HCT116 (cell line): ENCODE data around the gene ABCA9. TPM values are rescaled to one million over a fixed set of nuclear protein-coding genes. Genes with fewer than 3 reads are reported as not detected.

ENCODE experiments used
- ATAC-seq: fragments of 200-7000 bp; cut with Tn5 transposase; 2 replicates; pipeline ENCODE4 v1.9.1; 2020; ENCODE audit warnings: mild to moderate bottlenecking, moderate library complexity
- BruUV-seq: library from RNA; stranded (reverse); fragments of 400-500 nt; replicated peaks from 2 replicates; lab custom pipeline; 2021; lab: Mats Ljungman, UMichigan
- CTCF ChIA-PET: fragments of 300-600 bp; sonication (Branson Sonifier 250); formaldehyde crosslinking; loops from one replicate; lab custom pipeline; 2021; ENCODE audit warnings: antibody characterized with exemption; lab: Charles Lee
- POLR2A ChIA-PET: fragments of 300-600, 350-600 bp; sonication (Branson Sonifier 250); formaldehyde crosslinking; loops from one replicate; lab custom pipeline; 2021; ENCODE audit warnings: antibody characterized with exemption; lab: Charles Lee
- RAD21 ChIA-PET, 2 experiments: fragments of 300-600 bp; sonication (Branson Sonifier 250); formaldehyde crosslinking; loops; one replicate each; lab custom pipeline; 2023; ENCODE audit warnings: low total read pairs in 2 of 2; ENCODE audit not compliant: uncharacterized antibody in 2 of 2, unreplicated experiment in 2 of 2, low non-redundant PET in 1 of 2; lab: Charles Lee
- DNase-seq: peaks from one replicate; pipeline ENCODE4 v3.0.0-alpha.2; 2010; ENCODE audit warnings: low read depth, low spot score
- H2AFZ ChIP-seq: fragments of 200-600 bp; shearing (Covaris generic), sonication (generic); 2 replicates; pipeline ENCODE4 v1.6.1; 2017; ENCODE audit warnings: low read depth, mixed run types, mixed read lengths, antibody characterized with exemption, low read length; ENCODE audit not compliant: poor library complexity, severe bottlenecking
- H3K27ac ChIP-seq: 2 replicates; pipeline ENCODE4 v1.5.1; 2012; ENCODE audit warnings: low read depth, low read length
- H3K27me3 ChIP-seq: fragments of 200-600 bp; sonication (generic); 2 replicates; pipeline ENCODE4 v1.6.1; 2016; ENCODE audit warnings: mixed run types, low read length, mixed read lengths; ENCODE audit not compliant: insufficient read depth
- H3K36me3 ChIP-seq, 2 experiments: fragments of 200-500 bp in 1 of 2; fragments of 200-600 bp in 1 of 2; sonication (Bioruptor generic) in 1 of 2; sonication (generic) in 1 of 2; 2 replicates each; pipeline versions ENCODE4 v1.5.1 to v1.6.1; 2014 to 2016; ENCODE audit warnings: low read length in 2 of 2, inconsistent platforms in 1 of 2, mixed read lengths in 1 of 2, mixed run types in 1 of 2; ENCODE audit not compliant: insufficient read depth in 2 of 2, control insufficient read depth in 1 of 2
- H3K4me1 ChIP-seq, 2 experiments: fragments of 200-600 bp in 1 of 2; sonication (generic) in 1 of 2; 2 replicates each; pipeline versions ENCODE4 v1.5.1 to v1.6.1; 2012 to 2017; ENCODE audit warnings: low read length in 2 of 2, inconsistent platforms in 1 of 2, mild to moderate bottlenecking in 1 of 2, mixed read lengths in 1 of 2, mixed run types in 1 of 2, moderate library complexity in 1 of 2; ENCODE audit not compliant: insufficient read depth in 2 of 2, control insufficient read depth in 1 of 2
- H3K4me2 ChIP-seq: fragments of 200-600 bp; sonication (generic); 2 replicates; pipeline ENCODE4 v1.6.1; 2017; ENCODE audit warnings: mixed run types, low read length, mixed read lengths
- H3K4me3 ChIP-seq, 2 experiments: fragments of 200-600 bp in 1 of 2; sonication (generic) in 1 of 2; replicated peaks in 1 of 2; 2 replicates each; pipeline ENCODE4 v1.5.1; 2011 to 2016; ENCODE audit warnings: low read length in 2 of 2, control low read depth in 1 of 2, low read depth in 1 of 2, mild to moderate bottlenecking in 1 of 2, mixed read lengths in 1 of 2, mixed run types in 1 of 2
- H3K79me2 ChIP-seq: fragments of 200-600 bp; sonication (generic); 2 replicates; pipeline ENCODE4 v1.6.1; 2017; ENCODE audit warnings: mild to moderate bottlenecking, mixed run types, low read length, moderate library complexity, mixed read lengths; ENCODE audit not compliant: insufficient read depth
- H3K9ac ChIP-seq: fragments of 200-600 bp; sonication (generic); 2 replicates; pipeline ENCODE4 v1.6.1; 2016; ENCODE audit warnings: low read length, mixed read lengths
- H3K9me2 ChIP-seq: fragments of 200-600 bp; sonication (generic), shearing (Covaris generic); 2 replicates; pipeline ENCODE4 v1.6.1; 2017; ENCODE audit warnings: mixed run types, mild to moderate bottlenecking, moderate library complexity; ENCODE audit not compliant: insufficient read depth
- H3K9me3 ChIP-seq, 2 experiments: fragments of 200-500 bp in 1 of 2; fragments of 200-600 bp in 1 of 2; sonication (Bioruptor generic) in 1 of 2; sonication (generic) in 1 of 2; 2 replicates each; pipeline ENCODE4 v1.6.1; 2014 to 2017; ENCODE audit warnings: low read length in 2 of 2, mixed read lengths in 2 of 2, inconsistent platforms in 1 of 2, low read depth in 1 of 2, mild to moderate bottlenecking in 1 of 2, mixed run types in 1 of 2, moderate library complexity in 1 of 2; ENCODE audit not compliant: control insufficient read depth in 1 of 2, insufficient read depth in 1 of 2
- H4K20me1 ChIP-seq: fragments of 200-600 bp; sonication (generic), shearing (Covaris generic); 2 replicates; pipeline ENCODE4 v1.6.1; 2017; ENCODE audit warnings: mixed run types, mild to moderate bottlenecking, moderate library complexity; ENCODE audit not compliant: insufficient read depth
- CBX3 ChIP-seq: IDR thresholded peaks from 2 replicates; pipeline ENCODE4 v1.6.1; 2012; ENCODE audit warnings: low read depth
- CEBPB ChIP-seq: IDR thresholded peaks from 2 replicates; pipeline ENCODE4 v1.6.1; 2012; ENCODE audit warnings: low read depth
- EGR1 ChIP-seq: IDR thresholded peaks from 2 replicates; pipeline ENCODE4 v1.6.1; 2012; ENCODE audit warnings: low read depth
- EZH2 ChIP-seq: fragments of 200-600 bp; sonication (generic); IDR thresholded peaks from 2 replicates; pipeline ENCODE4 v1.6.1; 2017; ENCODE audit warnings: antibody characterized with exemption, mixed run types
- EZH2phosphoT487 ChIP-seq: fragments of 200-600 bp; IDR thresholded peaks from 2 replicates; pipeline ENCODE4 v1.6.1; 2018; ENCODE audit warnings: antibody characterized with exemption, borderline replicate concordance
- JUND ChIP-seq: IDR thresholded peaks from 2 replicates; pipeline ENCODE4 v1.6.1; 2012
- SIN3A ChIP-seq: IDR thresholded peaks from 2 replicates; pipeline ENCODE4 v1.6.1; 2012; ENCODE audit warnings: low read depth
- SP1 ChIP-seq: IDR thresholded peaks from 2 replicates; pipeline ENCODE4 v1.6.1; 2012; ENCODE audit warnings: low read depth
- SRF ChIP-seq: IDR thresholded peaks from 2 replicates; pipeline ENCODE4 v1.6.1; 2012; ENCODE audit warnings: low read depth
- TCF7L2 ChIP-seq: IDR thresholded peaks from 2 replicates; pipeline ENCODE4 v1.7.0; 2011; ENCODE audit warnings: borderline replicate concordance, inconsistent platforms; ENCODE audit not compliant: insufficient read depth, insufficient read length; ENCODE audit errors: extremely low read depth
- YY1 ChIP-seq: IDR thresholded peaks from 2 replicates; pipeline ENCODE4 v1.6.1; 2011; ENCODE audit warnings: low read length, low read depth, moderate library complexity, mild to moderate bottlenecking; ENCODE audit not compliant: insufficient replicate concordance; ENCODE audit errors: extremely low read depth
- intact Hi-C: fragments of 100-400 bp; cut with micrococcal nuclease; formaldehyde crosslinking; loops from 2 replicates; pipeline ENCODE4 v1.10.0; 2022
- total RNA-seq: library from RNA; stranded (reverse); gene quantifications from one replicate; pipeline ENCODE4 v1.2.1, GENCODE V29; 2021; ENCODE audit not compliant: unreplicated experiment
- TF ChIP-seq, protein P1 (sequence below): IDR thresholded peaks from 2 replicates; pipeline ENCODE4 v1.6.1; 2012
- TF ChIP-seq, protein P2 (sequence below), 3 experiments: fragments of 200-600 bp in 1 of 3; sonication (generic) in 1 of 3; IDR thresholded peaks in 2 of 3; conservative IDR thresholded peaks in 1 of 3; 2 replicates each; pipeline ENCODE4 v1.5.1; 2012 to 2017; ENCODE audit warnings: low read depth in 2 of 3, low read length in 2 of 3, antibody characterized with exemption in 1 of 3, borderline replicate concordance in 1 of 3, control low read depth in 1 of 3, mild to moderate bottlenecking in 1 of 3, mixed read lengths in 1 of 3, mixed run types in 1 of 3, moderate library complexity in 1 of 3; ENCODE audit not compliant: insufficient read depth in 1 of 3

ABCA9 gene
- total RNA-seq, 1 experiment from 2014 or later, result not detected

DNA sequence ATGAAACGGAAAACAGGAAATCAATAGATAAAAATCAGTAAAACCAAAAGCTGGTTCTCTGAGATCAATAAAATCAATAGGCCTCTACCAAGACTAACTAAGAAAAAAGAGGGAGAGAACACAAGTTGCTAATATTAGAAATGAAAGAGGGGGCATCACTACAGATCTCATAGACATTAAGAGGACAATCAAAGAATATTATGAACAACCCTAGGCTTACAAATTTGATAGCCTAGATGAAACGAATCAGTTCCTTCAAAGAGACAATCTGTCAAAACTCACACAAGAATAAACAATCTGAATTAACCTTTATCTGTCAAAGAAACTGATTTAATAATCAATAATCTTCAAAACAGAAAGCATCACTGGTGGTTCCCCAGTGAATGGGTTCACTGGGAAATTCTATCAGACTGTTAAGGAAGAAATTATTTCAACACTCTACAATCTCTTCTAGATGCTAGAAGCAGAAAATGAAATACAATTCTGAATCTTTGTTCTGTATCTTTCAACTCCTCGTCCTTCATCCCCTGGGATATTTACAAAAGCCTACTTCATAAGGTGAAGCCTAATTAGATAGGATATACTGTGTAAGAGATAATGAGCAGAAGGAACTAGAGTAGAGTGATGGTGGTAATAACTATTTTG lies 4.4 kb downstream of the ABCA9 start:
- POLR2A ChIA-PET, result no interaction called here
- intact Hi-C loops, result no loop called here
- RAD21 ChIA-PET, result no interaction called here

More for the DNA sequence above, 4.4 kb downstream of the ABCA9 start:
- TF ChIP-seq, protein P1, sequence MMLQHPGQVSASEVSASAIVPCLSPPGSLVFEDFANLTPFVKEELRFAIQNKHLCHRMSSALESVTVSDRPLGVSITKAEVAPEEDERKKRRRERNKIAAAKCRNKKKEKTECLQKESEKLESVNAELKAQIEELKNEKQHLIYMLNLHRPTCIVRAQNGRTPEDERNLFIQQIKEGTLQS, result no peak
- TF ChIP-seq TCF7L2, result no peak
- no peak for TF ChIP-seq CEBPB
- no peak for TF ChIP-seq EGR1
- no peak for TF ChIP-seq SP1
- TF ChIP-seq, protein P2, sequence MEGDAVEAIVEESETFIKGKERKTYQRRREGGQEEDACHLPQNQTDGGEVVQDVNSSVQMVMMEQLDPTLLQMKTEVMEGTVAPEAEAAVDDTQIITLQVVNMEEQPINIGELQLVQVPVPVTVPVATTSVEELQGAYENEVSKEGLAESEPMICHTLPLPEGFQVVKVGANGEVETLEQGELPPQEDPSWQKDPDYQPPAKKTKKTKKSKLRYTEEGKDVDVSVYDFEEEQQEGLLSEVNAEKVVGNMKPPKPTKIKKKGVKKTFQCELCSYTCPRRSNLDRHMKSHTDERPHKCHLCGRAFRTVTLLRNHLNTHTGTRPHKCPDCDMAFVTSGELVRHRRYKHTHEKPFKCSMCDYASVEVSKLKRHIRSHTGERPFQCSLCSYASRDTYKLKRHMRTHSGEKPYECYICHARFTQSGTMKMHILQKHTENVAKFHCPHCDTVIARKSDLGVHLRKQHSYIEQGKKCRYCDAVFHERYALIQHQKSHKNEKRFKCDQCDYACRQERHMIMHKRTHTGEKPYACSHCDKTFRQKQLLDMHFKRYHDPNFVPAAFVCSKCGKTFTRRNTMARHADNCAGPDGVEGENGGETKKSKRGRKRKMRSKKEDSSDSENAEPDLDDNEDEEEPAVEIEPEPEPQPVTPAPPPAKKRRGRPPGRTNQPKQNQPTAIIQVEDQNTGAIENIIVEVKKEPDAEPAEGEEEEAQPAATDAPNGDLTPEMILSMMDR (IDR thresholded peaks at IDR 0.05 in 2 of 3, conservative IDR thresholded peaks at IDR 0.05 in 1 of 3; ENCODE audit: borderline replicate concordance in 1 of 3, insufficient read depth in 1 of 3, low read depth in 2 of 3, low read length in 2 of 3), result no peak
- no peak for TF ChIP-seq YY1
- TF ChIP-seq EZH2, result no peak
- TF ChIP-seq EZH2phosphoT487, result no peak
- no peak for TF ChIP-seq CBX3
- no peak for TF ChIP-seq SIN3A
- no peak for TF ChIP-seq JUND
- TF ChIP-seq SRF, result no peak
- no peaks in the 10 kb centered on the region for H4K20me1 ChIP-seq
- no peaks in the 10 kb centered on the region for H3K4me1 ChIP-seq
- H2AFZ ChIP-seq, result no peak overlapping the region
- no peaks in the 10 kb centered on the region for H3K9me2 ChIP-seq
- no peak for DNase-seq
- no peaks in the 10 kb centered on the region for H3K36me3 ChIP-seq
- ATAC-seq, result no peak
- CTCF ChIA-PET, result no interaction called here
- H3K27ac ChIP-seq, result no peak overlapping the region
- no peak overlapping the region for H3K4me3 ChIP-seq
- BruUV-seq, result no TSS peak
- H3K27me3 ChIP-seq, result no peaks in the 10 kb centered on the region
- H3K4me2 ChIP-seq, result no peak overlapping the region
- H3K79me2 ChIP-seq, result no peaks in the 10 kb centered on the region
- no peaks in the 10 kb centered on the region for H3K9me3 ChIP-seq
- H3K9ac ChIP-seq, result no peak overlapping the region
